Measurements from ENCODE around the gene HPX. TPM values are rescaled to one million over a fixed set of nuclear protein-coding genes. Genes with fewer than 3 reads are reported as not detected.

HPX gene
- total and polyA plus RNA-seq, 2 of the 4 experiments (the other 2 are of a cell fraction), result 0.36 to 1.4 TPM

- peaks cover 3% of the 10 kb centered on the region; the same call in 1 of the 2 replicates for H3K9me1 ChIP-seq (ENCODE audit: insufficient read depth, low read length)
- no peak overlapping the region for H3K4me3 ChIP-seq (ENCODE audit: insufficient read depth, low read depth, low read length)
- no peak overlapping the region for H3K27ac ChIP-seq (ENCODE audit: insufficient read depth, low read length)
- ATAC-seq (ENCODE audit: low read depth) (no peak), DNase-seq (no peak)
- H4K20me1 ChIP-seq (ENCODE audit: insufficient read depth, low read length), result peaks cover 8% of the 10 kb centered on the region
- H2BK15ac ChIP-seq (ENCODE audit: low read depth, low read length), result no peak overlapping the region
- no peak overlapping the region for H2AK9ac ChIP-seq (replicated peaks; ENCODE audit: low read depth, low read length, poor library complexity)
- in situ Hi-C loops (cut with MboI; ENCODE audit: low sequenced_read_pairs) (no loop called here), dilution Hi-C loops (cut with HindIII; ENCODE audit: low sequenced_read_pairs, unreplicated experiment) (no loop called here), intact Hi-C loops (cut with micrococcal nuclease) (no loop called here)
- no peak overlapping the region for H3K4ac ChIP-seq (ENCODE audit: low read depth, low read length)
- H4K5ac ChIP-seq (ENCODE audit: low read depth, low read length), result no peak overlapping the region
- WGBS, 2 experiments (ENCODE audit: extremely low coverage in 2 of 2, insufficient read length in 1 of 2), result 88% methylated on average over 2 of the region's 3 CpGs; no CpG with 5 or more reads in 1 of the 2 experiments
- no peak overlapping the region for H2AFZ ChIP-seq (replicated peaks; ENCODE audit: low read length, poor library complexity)
- H3K4me1 ChIP-seq (ENCODE audit: control insufficient read depth, insufficient read depth, low read length), result peaks cover 7% of the 10 kb centered on the region
- no peak overlapping the region for H3K56ac ChIP-seq (ENCODE audit: extremely low read depth, insufficient read depth, low read length)
- H4K91ac ChIP-seq (ENCODE audit: insufficient read depth, low read depth, low read length), result no peak overlapping the region
- TF ChIP-seq MAFK (IDR thresholded peaks at IDR 0.05; ENCODE audit: low read depth, low read length) (no peak), POLR2A (IDR thresholded peaks at IDR 0.05; ENCODE audit: low read depth, low read length) (no peak), NFE2L2 (IDR thresholded peaks at IDR 0.05; ENCODE audit: low read depth, low read length) (no peak), CEBPB (IDR thresholded peaks at IDR 0.05; ENCODE audit: low read depth, low read length) (no peak), SMC3 (IDR thresholded peaks at IDR 0.05; ENCODE audit: low read depth, low read length) (no peak)
- H4K8ac ChIP-seq (ENCODE audit: low read depth in 2 of 2, low read length in 2 of 2), result no peak overlapping the region
- H3K27me3 ChIP-seq (ENCODE audit: control insufficient read depth, insufficient read depth, low read length), result peaks cover 4% of the 10 kb centered on the region; the same call in 1 of the 2 replicates
- no peaks in the 10 kb centered on the region for H3K36me3 ChIP-seq (ENCODE audit: control insufficient read depth, insufficient read depth, low read length)
- H2BK120ac ChIP-seq (ENCODE audit: low read depth, low read length), result no peak overlapping the region
- no peak overlapping the region for H3K23ac ChIP-seq (ENCODE audit: low read depth, low read length)
- H3K4me2 ChIP-seq (ENCODE audit: low read depth, low read length), result no peak overlapping the region
- H2BK20ac ChIP-seq (ENCODE audit: low read depth, low read length), result no peak overlapping the region
- peaks cover 12 to 22% of the 10 kb centered on the region in 2 experiments for H3K79me1 ChIP-seq (ENCODE audit: low read depth in 1 of 2, low read length in 2 of 2)
- ChIA-PET CTCF (interaction anchor here (1.3 kb wide), 1 partner anchor 10 kb away, joined by 3 read pairs; no protein-coding TSS in a partner anchor), POLR2A (ENCODE audit: unreplicated experiment) (no interaction called here)
- H2AK5ac ChIP-seq (ENCODE audit: low read depth, low read length), result no peak overlapping the region
- no peak overlapping the region for H3K9ac ChIP-seq (ENCODE audit: low read depth, low read length)
- no peak overlapping the region for H3K18ac ChIP-seq (ENCODE audit: low read depth, low read length)
- no peaks in the 10 kb centered on the region for H3K9me3 ChIP-seq (ENCODE audit: control insufficient read depth, insufficient read depth, low read length)
- BruUV-seq (replicated peaks), result no TSS peak
- no peak overlapping the region for H3K14ac ChIP-seq (replicated peaks; ENCODE audit: low read depth, low read length)
- H2BK5ac ChIP-seq (ENCODE audit: low read depth, low read length, poor library complexity, severe bottlenecking), result no peak overlapping the region
These were observed 20.1 kb downstream of the HPX start for GRCh38 chr11:6420677-6421076.
